ENCODE data around the gene LGALS8. TPM values are rescaled to one million over a fixed set of nuclear protein-coding genes. Genes with fewer than 3 reads are reported as not detected.
"Not testable (repeated sequence)": the region's sequence is repeated elsewhere in the genome, so short reads cannot be mapped to it uniquely, and the experiment has no call there.

LGALS8 gene
- total and polyA plus RNA-seq, 11 donors = 45.3 to 114 (median 91.4) TPM

GRCh38 chr1:236568285-236568894 lies 44.6 kb downstream of the LGALS8 start:
- H3K27ac ChIP-seq = no peak overlapping the region
- H3K4me3 ChIP-seq = no peak overlapping the region
- DNase-seq (no peak), ATAC-seq (no peak)
- WGBS, 4 donors = 79 to 87% (median 81%) methylated on average over 2 of the region's 2 CpGs
- H3K4me1 ChIP-seq = no peaks in the 10 kb centered on the region
- intact Hi-C loops (cut with DNase I) = no loop called here
- H3K27me3 ChIP-seq = no peaks in the 10 kb centered on the region
- no peaks in the 10 kb centered on the region for H3K9me3 ChIP-seq
- peaks cover 0 to 100% (median 94%) of the 10 kb centered on the region in 9 donors for H3K36me3 ChIP-seq
- TF ChIP-seq CTCF (IDR thresholded peaks at IDR 0.05) (no peak), POLR2A (IDR thresholded peaks at IDR 0.05) (no peak)

GRCh38 chr1:236575523-236575922 lies 51.7 kb downstream of the LGALS8 start:
- H3K4me3 ChIP-seq = no peak overlapping the region
- no peaks in the 10 kb centered on the region for H3K9me3 ChIP-seq
- 80 to 86% (median 84%) methylated on average over 3 of the region's 3 CpGs for whole genome bisulfite sequencing, 4 donors
- H3K36me3 ChIP-seq = peaks cover 0 to 98% (median 92%) of the 10 kb centered on the region in 9 donors
- no peaks in the 10 kb centered on the region for H3K4me1 ChIP-seq
- H3K27ac ChIP-seq = no peak overlapping the region
- DNase-seq (no peak), ATAC-seq (no peak)
- intact Hi-C loops (cut with DNase I) = no loop called here
- TF ChIP-seq CTCF (IDR thresholded peaks at IDR 0.05) (no peak), POLR2A (IDR thresholded peaks at IDR 0.05) (no peak)
- no peaks in the 10 kb centered on the region for H3K27me3 ChIP-seq

GRCh38 chr1:236576004-236576403 lies 52.2 kb downstream of the LGALS8 start:
- Histone ChIP-seq H3K27me3 (no peaks in the 10 kb centered on the region), H3K9me3 (no peaks in the 10 kb centered on the region), H3K4me1 (no peaks in the 10 kb centered on the region), H3K27ac (no peak overlapping the region), H3K36me3 (peaks cover 0 to 98% (median 92%) of the 10 kb centered on the region in 9 donors), H3K4me3 (no peak overlapping the region)
- ATAC-seq = no peak
- 46 to 55% (median 52%) methylated on average over 2 of the region's 2 CpGs for WGBS, 4 donors
- no peak for DNase-seq
- TF ChIP-seq CTCF (IDR thresholded peaks at IDR 0.05) = no peak
- TF ChIP-seq POLR2A (IDR thresholded peaks at IDR 0.05) = no peak
- intact Hi-C loops (cut with DNase I) = no loop called here

- H3K4me1 ChIP-seq; H3K9me3 ChIP-seq; H3K27ac ChIP-seq; intact Hi-C loops (cut with DNase I); H3K27me3 ChIP-seq; ATAC-seq; DNase-seq; H3K4me3 ChIP-seq: not testable (repeated sequence)
- peaks cover 0 to 98% (median 92%) of the 10 kb centered on the region in 9 donors for H3K36me3 ChIP-seq
- 89 to 92% (median 89%) methylated on average over 7 of the region's 7 CpGs for WGBS, 4 donors
Observed at GRCh38 chr1:236577041-236577440, 53.3 kb downstream of the LGALS8 start.

GRCh38 chr1:236578661-236579060 lies 54.9 kb downstream of the LGALS8 start:
- H3K36me3 ChIP-seq = peaks cover 0 to 98% (median 91%) of the 10 kb centered on the region in 9 donors
- intact Hi-C loops (cut with DNase I) = no loop called here
- H3K4me3 ChIP-seq = no peak overlapping the region
- no peak overlapping the region for H3K27ac ChIP-seq
- ATAC-seq = no peak
- H3K9me3 ChIP-seq = no peaks in the 10 kb centered on the region
- TF ChIP-seq CTCF (IDR thresholded peaks at IDR 0.05) (no peak), POLR2A (IDR thresholded peaks at IDR 0.05) (no peak)
- H3K27me3 ChIP-seq = no peaks in the 10 kb centered on the region
- WGBS, 4 donors = 94 to 98% (median 97%) methylated on average over 3 of the region's 3 CpGs
- no peak for DNase-seq
- H3K4me1 ChIP-seq = peaks cover 0 to 4% (median 0%) of the 10 kb centered on the region in 12 donors

- DNase-seq, H3K4me3 ChIP-seq, H3K27me3 ChIP-seq, ATAC-seq, H3K27ac ChIP-seq, H3K4me1 ChIP-seq, H3K9me3 ChIP-seq: not testable (repeated sequence)
- peaks cover 0 to 98% (median 91%) of the 10 kb centered on the region in 9 donors for H3K36me3 ChIP-seq
- 92 to 97% (median 96%) methylated on average over 3 of the region's 3 CpGs for WGBS, 4 donors
- intact Hi-C loops (cut with DNase I) = loop anchor here in 1 of 10 donors (5.0 kb wide), 1 partner anchor 33 kb away; no protein-coding TSS in a partner anchor
Observed at GRCh38 chr1:236580404-236580803, 56.6 kb downstream of the LGALS8 start.
